DMS153 (cell line): Measurements from ENCODE around the gene POU2F2.
A peak's percentile ranks its signal among the peaks of the same experiment; 100 is the strongest.
"Not testable (repeated sequence)": the region's sequence is repeated elsewhere in the genome, so short reads cannot be mapped to it uniquely, and the experiment has no call there.

Source experiments
- DNase-seq: peaks from one replicate; lab custom pipeline; 2025; lab: John Stamatoyannopoulos, UW

POU2F2 gene

DNA sequence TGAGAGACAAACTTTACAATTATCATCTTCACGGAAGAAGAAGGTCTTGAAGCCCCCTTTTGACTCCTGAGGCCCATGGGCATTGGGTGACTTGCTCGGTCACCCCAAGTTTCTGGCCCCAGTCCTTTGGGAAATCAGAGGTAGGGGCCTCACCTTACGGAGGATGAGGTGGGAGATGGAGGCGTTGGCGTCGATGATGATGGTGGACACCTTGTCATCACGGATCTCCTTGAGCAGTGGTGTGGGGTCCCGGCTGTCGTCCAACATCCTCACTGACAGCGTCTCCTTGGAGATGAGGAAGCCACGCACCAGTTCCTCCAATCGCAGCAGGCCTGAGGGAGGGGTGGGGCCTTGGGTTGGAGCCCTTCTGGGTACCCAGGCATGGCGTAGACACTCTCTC is 73.0 kb downstream of the POU2F2 start:
- no peak for DNase-seq

DNA sequence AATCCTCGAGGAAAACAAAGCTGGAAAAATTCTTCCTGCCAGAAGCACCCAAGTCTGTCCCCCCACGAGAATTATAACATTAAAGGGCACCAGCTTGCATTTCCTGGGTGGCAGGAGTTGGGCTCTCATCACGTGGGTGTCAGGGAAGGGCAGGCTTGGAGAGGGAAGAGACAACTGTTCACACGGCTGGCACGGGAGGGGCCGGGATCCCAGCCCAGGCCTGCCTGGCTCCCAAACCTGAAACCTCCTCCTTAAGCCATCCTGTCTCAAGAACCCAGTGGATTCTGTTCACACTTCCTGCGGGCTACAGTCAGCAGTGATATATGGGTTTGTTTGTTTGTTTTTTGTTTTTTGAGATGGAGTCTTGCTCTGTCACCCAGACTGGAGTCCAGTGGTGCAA is 74.4 kb downstream of the POU2F2 start:
- no peak for DNase-seq

- no peak for DNase-seq
Observed at GRCh38 chr19:42054205-42054604, 78.0 kb downstream of the POU2F2 start.

DNA sequence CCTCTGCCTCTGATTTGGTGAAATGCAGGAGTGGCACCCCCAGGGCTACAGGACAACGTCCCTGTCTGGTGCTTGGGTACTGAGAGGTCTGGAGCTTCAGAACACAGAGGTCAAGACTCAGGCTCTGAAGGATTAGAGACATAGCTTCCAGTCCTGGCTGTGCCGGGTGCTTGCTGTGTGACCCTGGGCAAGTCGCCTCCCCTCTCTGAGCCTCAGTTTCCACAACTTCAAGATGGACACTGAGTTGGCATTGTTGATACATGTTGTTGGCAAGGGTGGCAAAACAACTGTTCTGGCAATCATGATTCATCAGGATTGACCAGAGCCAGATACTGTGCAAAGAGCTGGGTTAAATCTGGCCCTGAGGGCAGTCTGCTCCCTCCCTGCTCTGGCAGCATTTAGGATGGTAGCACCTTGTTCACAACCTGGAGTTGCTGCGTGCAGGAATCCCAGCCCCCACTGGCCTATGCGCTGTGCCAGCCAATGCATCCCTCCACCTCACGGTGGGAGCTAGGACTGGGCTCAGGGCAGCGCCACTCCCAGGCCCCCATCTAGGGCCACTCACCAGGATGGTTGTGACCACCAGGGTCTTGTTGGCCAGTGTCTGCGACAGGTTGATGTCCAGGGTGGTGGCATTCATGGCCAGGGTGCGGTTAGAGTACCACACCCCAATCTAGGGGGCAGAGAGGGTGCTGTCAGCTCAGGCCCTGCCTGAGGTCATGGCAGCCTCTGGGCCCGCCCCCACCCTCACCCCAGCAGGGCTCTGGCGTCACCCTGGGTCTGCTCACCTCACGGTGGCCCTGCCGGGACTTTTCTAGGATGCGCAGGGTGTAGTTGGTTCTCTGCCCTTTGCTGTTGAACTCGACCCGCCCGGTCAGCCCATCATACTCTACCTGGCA is 79.0 kb downstream of the POU2F2 start:
- DNase-seq = no peak

DNA sequence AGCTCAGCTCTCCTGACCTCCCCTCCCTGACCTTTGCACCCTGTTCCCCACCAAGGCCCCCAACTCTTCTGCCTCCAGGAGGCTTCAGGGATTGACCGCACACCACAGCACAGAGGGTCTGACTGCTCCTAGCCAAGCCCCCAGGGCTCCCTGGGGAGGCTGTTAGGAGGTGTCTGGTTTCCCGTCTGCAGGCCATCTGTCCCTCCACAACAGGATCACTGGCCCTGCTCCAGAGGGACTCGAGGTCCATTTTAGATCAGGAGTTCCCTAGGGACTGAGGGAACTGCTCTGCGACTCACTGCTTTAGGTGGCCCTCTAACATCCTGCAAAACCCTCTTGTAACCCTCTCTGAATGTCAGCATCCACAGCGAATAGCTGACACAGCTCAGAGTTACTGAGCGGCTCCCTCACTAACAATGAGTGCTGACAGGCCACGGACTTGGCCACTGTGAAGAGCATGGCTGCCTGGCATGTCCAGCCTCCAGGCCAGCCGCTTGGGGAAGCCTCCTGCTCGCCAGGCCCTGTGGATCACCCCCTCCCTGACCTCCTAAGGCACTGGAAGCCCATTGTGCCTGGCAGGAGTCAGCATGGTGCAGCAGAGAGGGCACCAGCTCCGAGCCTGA is 79.9 kb downstream of the POU2F2 start:
- DNase-seq = peak; percentile 88

DNA sequence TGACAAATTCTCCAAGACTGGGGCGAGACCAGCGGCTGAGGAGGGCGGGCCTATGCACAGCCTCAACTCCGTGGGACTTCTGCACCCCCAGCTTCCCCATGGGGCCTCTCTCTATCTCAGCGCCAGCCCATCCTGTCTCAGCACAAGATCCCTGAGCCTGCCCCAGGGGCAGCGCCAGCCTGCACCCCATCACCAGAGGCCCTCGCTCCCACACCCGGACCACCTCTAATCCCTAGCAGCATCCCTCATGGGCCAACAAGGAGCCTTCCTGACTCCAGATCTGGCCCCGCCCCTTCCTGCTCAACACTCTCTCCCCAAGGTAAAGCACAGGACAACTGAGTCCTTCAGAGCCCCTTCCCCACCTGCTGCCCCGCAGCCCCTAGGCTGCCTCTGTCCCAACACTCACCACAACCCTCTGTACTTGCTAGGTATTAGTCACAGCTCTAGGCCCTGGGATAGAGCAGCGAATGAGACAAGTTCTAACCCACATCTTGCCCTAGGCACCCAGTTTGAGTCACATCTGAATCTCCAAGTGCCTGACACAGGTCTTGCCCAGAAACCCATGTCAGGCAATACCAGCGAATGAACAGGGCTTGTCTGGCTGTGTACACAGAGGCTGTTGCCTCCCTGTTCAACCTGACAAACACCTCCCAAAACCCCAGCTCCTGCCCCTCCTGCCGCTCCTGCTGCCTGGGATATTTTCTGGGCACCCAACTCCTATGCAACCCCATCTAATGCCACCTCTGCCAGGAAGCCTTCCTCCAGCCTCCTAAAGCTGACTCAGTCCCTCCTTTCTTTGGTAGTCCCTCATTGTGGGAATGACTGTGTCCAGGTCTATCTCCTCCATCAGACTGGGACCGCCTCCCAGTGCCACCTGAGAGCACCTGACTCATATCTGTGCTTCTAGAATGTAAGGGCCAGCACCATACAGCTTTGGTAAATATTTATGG is 80.8 kb downstream of the POU2F2 start:
- DNase-seq = peak; percentile 59

GRCh38 chr19:42048992-42049391 is 83.3 kb downstream of the POU2F2 start:
- peak; percentile 39 for DNase-seq

DNA sequence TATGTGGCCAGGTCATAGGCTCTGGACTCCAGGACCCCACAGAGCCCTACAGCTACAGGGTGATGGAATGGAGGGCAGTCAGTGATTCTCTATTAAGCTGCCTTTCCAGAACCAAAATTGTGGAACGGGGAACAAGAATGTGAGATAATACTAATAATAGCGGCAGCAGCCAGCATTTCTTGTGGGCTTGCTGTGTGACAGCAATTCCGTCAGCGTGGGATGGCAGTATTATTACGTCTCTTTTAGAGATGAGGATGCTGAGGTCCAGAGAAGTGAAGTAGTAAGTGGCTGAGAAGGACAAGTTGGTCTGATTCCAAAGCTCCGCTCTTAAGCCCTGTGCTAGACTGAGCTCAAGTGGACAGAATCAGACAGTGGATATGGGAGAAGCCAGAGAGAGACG is 86.7 kb downstream of the POU2F2 start:
- DNase-seq = no peak

GRCh38 chr19:42042455-42043170 is 89.6 kb downstream of the POU2F2 start:
- DNase-seq = no peak

DNA sequence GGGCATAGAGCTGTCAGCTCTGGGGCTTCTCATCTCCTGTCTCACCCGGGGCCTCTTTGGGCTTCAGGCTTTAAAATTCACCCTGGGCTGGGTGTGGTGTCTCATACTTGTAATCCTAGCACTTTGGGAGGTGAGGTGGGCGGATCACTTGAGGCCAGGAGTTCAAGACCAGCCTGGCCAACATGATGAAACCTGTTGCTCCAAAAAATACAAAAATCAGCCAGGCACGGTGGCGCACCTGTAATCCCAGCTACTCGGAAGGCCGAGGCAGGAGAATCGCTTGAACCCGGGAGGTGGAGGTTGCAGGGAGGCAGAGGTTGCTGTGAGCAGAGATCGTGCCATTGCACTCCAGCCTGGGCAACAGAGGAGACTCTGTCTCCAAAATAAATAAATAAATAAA is 91.8 kb downstream of the POU2F2 start:
- not testable (repeated sequence) for DNase-seq

- no peak for DNase-seq
Observed at GRCh38 chr19:42040031-42040430, 92.2 kb downstream of the POU2F2 start.

GRCh38 chr19:42038666-42039065 is 93.6 kb downstream of the POU2F2 start:
- DNase-seq = no peak

GRCh38 chr19:42037649-42038048 is 94.6 kb downstream of the POU2F2 start:
- DNase-seq = no peak
